ENCODE measurements around the gene GYS1.
A peak's percentile ranks its signal among the peaks of the same experiment; 100 is the strongest.

Gene GYS1

DNA sequence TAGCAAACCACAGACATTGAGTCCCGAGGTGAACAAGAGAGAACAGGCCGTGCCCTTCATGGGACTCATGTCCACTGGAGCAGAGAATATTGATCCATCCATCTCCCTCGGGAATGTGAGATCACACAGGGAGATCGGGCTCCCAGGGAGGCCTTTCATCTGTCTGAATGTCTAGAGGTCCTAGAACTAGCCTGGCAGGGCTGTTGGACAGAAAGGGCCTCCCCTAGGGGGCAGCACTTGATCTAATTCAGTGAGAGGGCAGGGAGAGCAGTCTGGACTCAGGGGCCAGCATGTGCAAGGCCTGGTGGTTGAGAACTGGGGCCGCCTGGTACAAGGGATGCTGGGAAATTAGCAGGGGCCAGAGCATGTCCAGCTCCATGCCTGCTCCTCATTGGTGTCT lies 4.9 kb upstream of the GYS1 start:
- H2BK12ac ChIP-seq (ENCODE audit: low read length in 2 of 2), result no peak overlapping the region
- no peak overlapping the region for H2BK120ac ChIP-seq (ENCODE audit: low read depth, low read length)
- peak overlapping the region in 1 of 2 experiments; percentile 27 for H3K4ac ChIP-seq (ENCODE audit: low read depth in 1 of 2, low read length in 2 of 2)
- H3K4me1 ChIP-seq (ENCODE audit: control insufficient read depth, insufficient read depth, low read depth, low read length), result peaks cover 16% of the 10 kb centered on the region
- no peak overlapping the region for H4K91ac ChIP-seq (ENCODE audit: low read length)
- no peak overlapping the region for H3K4me2 ChIP-seq (ENCODE audit: low read length, poor library complexity, severe bottlenecking)
- H3K9ac ChIP-seq (ENCODE audit: low read length), result no peak overlapping the region
- H3K79me1 ChIP-seq (replicated peaks; ENCODE audit: low read length, poor library complexity, severe bottlenecking), result peaks cover 22% of the 10 kb centered on the region
- no peak overlapping the region for H3K18ac ChIP-seq (ENCODE audit: low read depth in 1 of 2, low read length in 2 of 2)
- H3K27me3 ChIP-seq (ENCODE audit: control insufficient read depth in 1 of 2, insufficient read depth in 1 of 2, low read length in 2 of 2), result no peaks in the 10 kb centered on the region
- DNase-seq, result peak; percentile 70
- H3K4me3 ChIP-seq (ENCODE audit: insufficient read depth in 1 of 2, low read depth in 1 of 2, low read length in 2 of 2), result no peak overlapping the region
- no peak overlapping the region for H4K8ac ChIP-seq (ENCODE audit: low read length)
- no peak overlapping the region for H3K14ac ChIP-seq (ENCODE audit: low read length in 2 of 2)
- H3K23ac ChIP-seq (ENCODE audit: low read length in 2 of 2), result no peak overlapping the region
- H2BK5ac ChIP-seq (ENCODE audit: low read depth, low read length, poor library complexity, severe bottlenecking), result no peak overlapping the region
- H2AFZ ChIP-seq (ENCODE audit: low read depth, low read length), result no peak overlapping the region
- no peaks in the 10 kb centered on the region for H3K9me3 ChIP-seq (ENCODE audit: control insufficient read depth, low read length)
- H3K27ac ChIP-seq (ENCODE audit: low read length, poor library complexity, severe bottlenecking), result peak overlapping the region; percentile 34
- no peak overlapping the region for H2BK15ac ChIP-seq (ENCODE audit: low read depth, poor library complexity, severe bottlenecking)
- H2AK5ac ChIP-seq (ENCODE audit: low read length, severe bottlenecking), result no peak overlapping the region
- peaks cover 6% of the 10 kb centered on the region in 2 experiments for H3K36me3 ChIP-seq (ENCODE audit: control insufficient read depth in 1 of 2, insufficient read depth in 2 of 2, low read depth in 1 of 2, low read length in 2 of 2)
- 86% methylated on average over 5 of the region's 5 CpGs for WGBS

- 5% methylated on average over 11 of the region's 13 CpGs for WGBS
- Histone ChIP-seq H3K9me3 (ENCODE audit: control insufficient read depth, low read length) (no peaks in the 10 kb centered on the region), H4K91ac (ENCODE audit: low read length) (no peak overlapping the region), H2BK15ac (ENCODE audit: low read depth, poor library complexity, severe bottlenecking) (no peak overlapping the region), H3K4ac (ENCODE audit: low read depth in 1 of 2, low read length in 2 of 2) (peak overlapping the region in 1 of 2 experiments; percentile 55), H4K8ac (ENCODE audit: low read length) (peak overlapping the region; percentile 38), H3K9ac (ENCODE audit: low read length) (peak overlapping the region; percentile 97), H3K4me2 (ENCODE audit: low read length, poor library complexity, severe bottlenecking) (peak overlapping the region; percentile 90), H2AK5ac (ENCODE audit: low read length, severe bottlenecking) (peak overlapping the region; percentile 13), H2AFZ (ENCODE audit: low read depth, low read length) (no peak overlapping the region), H2BK5ac (ENCODE audit: low read depth, low read length, poor library complexity, severe bottlenecking) (no peak overlapping the region), H3K18ac (ENCODE audit: low read depth in 1 of 2, low read length in 2 of 2) (no peak overlapping the region), H3K4me1 (ENCODE audit: control insufficient read depth, insufficient read depth, low read depth, low read length) (peaks cover 31% of the 10 kb centered on the region), H3K23ac (ENCODE audit: low read length in 2 of 2) (peak overlapping the region in 1 of 2 experiments; percentile 35), H3K27ac (ENCODE audit: low read length, poor library complexity, severe bottlenecking) (peak overlapping the region; percentile 35), H2BK120ac (ENCODE audit: low read depth, low read length) (no peak overlapping the region), H3K4me3 (ENCODE audit: insufficient read depth in 1 of 2, low read depth in 1 of 2, low read length in 2 of 2) (peak overlapping the region; percentile 70 to 97), H2BK12ac (ENCODE audit: low read length in 2 of 2) (peak overlapping the region in 1 of 2 experiments; percentile 10), H3K36me3 (ENCODE audit: control insufficient read depth in 1 of 2, insufficient read depth in 2 of 2, low read depth in 1 of 2, low read length in 2 of 2) (peaks cover 11 to 26% of the 10 kb centered on the region in 2 experiments), H3K27me3 (ENCODE audit: control insufficient read depth in 1 of 2, insufficient read depth in 1 of 2, low read length in 2 of 2) (no peaks in the 10 kb centered on the region), H3K79me1 (replicated peaks; ENCODE audit: low read length, poor library complexity, severe bottlenecking) (peaks cover 20% of the 10 kb centered on the region), H3K14ac (ENCODE audit: low read length in 2 of 2) (no peak overlapping the region)
- no peak for DNase-seq
These were observed 902 bp upstream of the GYS1 start for GRCh38 chr19:48994035-48994386.

DNA sequence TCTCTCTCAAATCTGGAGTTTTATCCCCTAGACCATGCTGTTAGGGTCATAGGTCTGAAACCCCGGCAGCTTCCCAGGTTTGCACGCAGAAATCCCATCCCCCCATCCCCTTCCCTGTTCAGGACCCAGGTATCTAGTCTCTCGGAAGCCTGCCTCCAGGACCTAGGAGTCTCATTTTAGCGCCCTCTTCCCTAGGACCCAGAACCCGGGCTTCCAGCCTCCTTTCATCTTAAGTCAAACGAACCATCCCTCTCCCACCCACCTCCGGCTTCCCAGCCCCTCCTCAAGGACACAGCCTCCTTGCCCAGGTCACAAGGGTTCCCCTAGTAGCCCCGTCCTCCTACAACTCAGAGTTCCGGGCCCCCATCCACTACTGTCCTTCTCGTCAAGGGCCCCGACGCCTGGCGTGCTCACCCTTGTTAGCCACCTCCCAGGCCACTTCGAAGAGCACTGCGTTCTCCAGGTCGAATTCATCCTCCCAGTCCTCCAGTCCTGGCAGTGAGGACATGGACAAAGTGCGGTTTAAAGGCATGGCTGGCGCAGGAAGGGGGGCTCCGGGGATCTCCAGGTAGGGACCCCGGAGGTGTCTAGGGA lies 431 bp downstream of the GYS1 start:
- H3K14ac ChIP-seq (ENCODE audit: low read length in 2 of 2), result peak overlapping the region in 1 of 2 experiments; percentile 45
- H3K23ac ChIP-seq (ENCODE audit: low read length in 2 of 2), result peak overlapping the region in 1 of 2 experiments; percentile 90
- no peak overlapping the region for H2AK5ac ChIP-seq (ENCODE audit: low read length, severe bottlenecking)
- peak overlapping the region; percentile 87 for H3K4me2 ChIP-seq (ENCODE audit: low read length, poor library complexity, severe bottlenecking)
- H4K8ac ChIP-seq (ENCODE audit: low read length), result peak overlapping the region; percentile 1
- H2AFZ ChIP-seq (ENCODE audit: low read depth, low read length), result peak overlapping the region; percentile 29
- peak overlapping the region; percentile 27 to 89 for H3K4ac ChIP-seq (ENCODE audit: low read depth in 1 of 2, low read length in 2 of 2)
- peak overlapping the region; percentile 97 for H3K9ac ChIP-seq (ENCODE audit: low read length)
- peak overlapping the region; percentile 78 for H3K27ac ChIP-seq (ENCODE audit: low read length, poor library complexity, severe bottlenecking)
- peaks cover 23 to 37% of the 10 kb centered on the region in 2 experiments for H3K36me3 ChIP-seq (ENCODE audit: control insufficient read depth in 1 of 2, insufficient read depth in 2 of 2, low read depth in 1 of 2, low read length in 2 of 2)
- H3K18ac ChIP-seq (ENCODE audit: low read depth in 1 of 2, low read length in 2 of 2), result peak overlapping the region; percentile 75 to 98
- peaks cover 26% of the 10 kb centered on the region for H3K4me1 ChIP-seq (ENCODE audit: control insufficient read depth, insufficient read depth, low read depth, low read length)
- H3K27me3 ChIP-seq (ENCODE audit: control insufficient read depth in 1 of 2, insufficient read depth in 1 of 2, low read length in 2 of 2), result no peaks in the 10 kb centered on the region
- peak; percentile 32 for DNase-seq
- WGBS, result under 1% methylated on average over 20 of the region's 20 CpGs
- no peak overlapping the region for H2BK120ac ChIP-seq (ENCODE audit: low read depth, low read length)
- peak overlapping the region in 1 of 2 experiments; percentile 90 for H2BK12ac ChIP-seq (ENCODE audit: low read length in 2 of 2)
- peak overlapping the region; percentile 66 for H4K91ac ChIP-seq (ENCODE audit: low read length)
- H3K9me3 ChIP-seq (ENCODE audit: control insufficient read depth, low read length), result no peaks in the 10 kb centered on the region
- H2BK5ac ChIP-seq (ENCODE audit: low read depth, low read length, poor library complexity, severe bottlenecking), result peak overlapping the region; percentile 20
- H3K4me3 ChIP-seq (ENCODE audit: insufficient read depth in 1 of 2, low read depth in 1 of 2, low read length in 2 of 2), result peak overlapping the region; percentile 75 to 97
- H3K79me1 ChIP-seq (replicated peaks; ENCODE audit: low read length, poor library complexity, severe bottlenecking), result peaks cover 23% of the 10 kb centered on the region
- peak overlapping the region; percentile 1 for H2BK15ac ChIP-seq (ENCODE audit: low read depth, poor library complexity, severe bottlenecking)

GRCh38 chr19:48991873-48992580 lies 1.1 kb downstream of the GYS1 start:
- no peak overlapping the region for H2AFZ ChIP-seq (ENCODE audit: low read depth, low read length)
- H3K79me1 ChIP-seq (replicated peaks; ENCODE audit: low read length, poor library complexity, severe bottlenecking), result peaks cover 25% of the 10 kb centered on the region
- H2BK120ac ChIP-seq (ENCODE audit: low read depth, low read length), result no peak overlapping the region
- no peak overlapping the region for H4K91ac ChIP-seq (ENCODE audit: low read length)
- peak overlapping the region; percentile 87 for H3K4me2 ChIP-seq (ENCODE audit: low read length, poor library complexity, severe bottlenecking)
- H2BK5ac ChIP-seq (ENCODE audit: low read depth, low read length, poor library complexity, severe bottlenecking), result no peak overlapping the region
- peak; percentile 91 for DNase-seq
- WGBS, result 44% methylated on average over 8 of the region's 8 CpGs
- peak overlapping the region; percentile 75 to 97 for H3K4me3 ChIP-seq (ENCODE audit: insufficient read depth in 1 of 2, low read depth in 1 of 2, low read length in 2 of 2)
- no peak overlapping the region for H2BK12ac ChIP-seq (ENCODE audit: low read length in 2 of 2)
- peak overlapping the region; percentile 24 to 67 for H3K18ac ChIP-seq (ENCODE audit: low read depth in 1 of 2, low read length in 2 of 2)
- H2AK5ac ChIP-seq (ENCODE audit: low read length, severe bottlenecking), result peak overlapping the region; percentile 3
- H4K8ac ChIP-seq (ENCODE audit: low read length), result no peak overlapping the region
- H3K36me3 ChIP-seq (ENCODE audit: control insufficient read depth in 1 of 2, insufficient read depth in 2 of 2, low read depth in 1 of 2, low read length in 2 of 2), result peaks cover 27 to 39% of the 10 kb centered on the region in 2 experiments
- peak overlapping the region; percentile 78 for H3K27ac ChIP-seq (ENCODE audit: low read length, poor library complexity, severe bottlenecking)
- no peaks in the 10 kb centered on the region for H3K27me3 ChIP-seq (ENCODE audit: control insufficient read depth in 1 of 2, insufficient read depth in 1 of 2, low read length in 2 of 2)
- H2BK15ac ChIP-seq (ENCODE audit: low read depth, poor library complexity, severe bottlenecking), result no peak overlapping the region
- H3K4me1 ChIP-seq (ENCODE audit: control insufficient read depth, insufficient read depth, low read depth, low read length), result peaks cover 25% of the 10 kb centered on the region
- H3K23ac ChIP-seq (ENCODE audit: low read length in 2 of 2), result peak overlapping the region in 1 of 2 experiments; percentile 27
- no peaks in the 10 kb centered on the region for H3K9me3 ChIP-seq (ENCODE audit: control insufficient read depth, low read length)
- peak overlapping the region; percentile 0 to 74 for H3K4ac ChIP-seq (ENCODE audit: low read depth in 1 of 2, low read length in 2 of 2)
- H3K9ac ChIP-seq (ENCODE audit: low read length), result peak overlapping the region; percentile 97
- peak overlapping the region in 1 of 2 experiments; percentile 97 for H3K14ac ChIP-seq (ENCODE audit: low read length in 2 of 2)

All from mesenchymal stem cell (in vitro differentiated cells and primary cell).